Measurements from ENCODE around the gene GPR68. TPM values are rescaled to one million over a fixed set of nuclear protein-coding genes. Genes with fewer than 3 reads are reported as not detected.

The GPR68 gene
- total and polyA plus RNA-seq, 2 experiments from 2014 or later, result 0.20 to 0.42 TPM

- Histone ChIP-seq H3K27ac (no peak overlapping the region), H4K20me1 (ENCODE audit: insufficient read depth, poor library complexity, severe bottlenecking) (no peaks in the 10 kb centered on the region), H3K27me3 (peaks cover 15% of the 10 kb centered on the region), H3K4me3 (peak overlapping the region; percentile 42), H3K9me3 (ENCODE audit: low read depth) (no peaks in the 10 kb centered on the region), H3K79me2 (no peaks in the 10 kb centered on the region), H3K4me2 (peak overlapping the region; percentile 98), H3K4me1 (ENCODE audit: insufficient read depth) (peaks cover 11% of the 10 kb centered on the region), H3K36me3 (replicated peaks; ENCODE audit: insufficient read depth, low read depth) (no peaks in the 10 kb centered on the region), H3K9me2 (replicated peaks; ENCODE audit: insufficient read depth) (no peaks in the 10 kb centered on the region), H2AFZ (peak overlapping the region; percentile 90)
- WGBS (ENCODE audit: low lambda C conversion rate, missing lambda C conversion rate), result 4% methylated on average over 20 of the region's 95 CpGs
- peak; percentile 61 for DNase-seq (ENCODE audit: low spot score)
- TF ChIP-seq EZH2 (IDR thresholded peaks at IDR 0.05; ENCODE audit: borderline replicate concordance) (no peak), EZH2phosphoT487 (IDR thresholded peaks at IDR 0.05; ENCODE audit: low read depth, severe bottlenecking, unreplicated experiment) (no peak)
- TF ChIP-seq, protein P1, sequence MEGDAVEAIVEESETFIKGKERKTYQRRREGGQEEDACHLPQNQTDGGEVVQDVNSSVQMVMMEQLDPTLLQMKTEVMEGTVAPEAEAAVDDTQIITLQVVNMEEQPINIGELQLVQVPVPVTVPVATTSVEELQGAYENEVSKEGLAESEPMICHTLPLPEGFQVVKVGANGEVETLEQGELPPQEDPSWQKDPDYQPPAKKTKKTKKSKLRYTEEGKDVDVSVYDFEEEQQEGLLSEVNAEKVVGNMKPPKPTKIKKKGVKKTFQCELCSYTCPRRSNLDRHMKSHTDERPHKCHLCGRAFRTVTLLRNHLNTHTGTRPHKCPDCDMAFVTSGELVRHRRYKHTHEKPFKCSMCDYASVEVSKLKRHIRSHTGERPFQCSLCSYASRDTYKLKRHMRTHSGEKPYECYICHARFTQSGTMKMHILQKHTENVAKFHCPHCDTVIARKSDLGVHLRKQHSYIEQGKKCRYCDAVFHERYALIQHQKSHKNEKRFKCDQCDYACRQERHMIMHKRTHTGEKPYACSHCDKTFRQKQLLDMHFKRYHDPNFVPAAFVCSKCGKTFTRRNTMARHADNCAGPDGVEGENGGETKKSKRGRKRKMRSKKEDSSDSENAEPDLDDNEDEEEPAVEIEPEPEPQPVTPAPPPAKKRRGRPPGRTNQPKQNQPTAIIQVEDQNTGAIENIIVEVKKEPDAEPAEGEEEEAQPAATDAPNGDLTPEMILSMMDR (IDR thresholded peaks at IDR 0.05; ENCODE audit: poor library complexity), result peak; percentile 29
These were observed 8.6 kb upstream of the GPR68 start for GRCh38 chr14:91252871-91253794.

DNA sequence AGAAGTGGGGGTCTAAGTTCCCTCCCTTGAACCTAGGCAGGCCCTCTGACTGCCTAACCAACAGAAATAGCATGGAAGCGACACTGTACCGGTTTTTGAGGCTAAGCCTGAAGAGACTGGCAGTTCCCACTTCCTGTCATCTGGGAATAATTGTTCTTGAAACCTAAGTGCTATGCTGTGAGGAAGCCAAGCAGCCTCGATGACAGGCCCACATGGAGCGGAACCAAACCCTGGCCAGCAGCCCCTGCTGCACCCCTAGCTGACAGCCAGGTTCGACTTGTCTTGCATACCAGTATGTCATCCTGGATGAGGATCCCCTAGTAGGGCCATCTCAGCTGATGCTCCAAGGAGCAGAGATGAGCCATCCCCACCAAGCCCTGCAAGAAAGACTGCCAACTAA is 6.4 kb upstream of the GPR68 start:
- peaks cover 11% of the 10 kb centered on the region for H3K27me3 ChIP-seq
- H3K27ac ChIP-seq, result no peak overlapping the region
- DNase-seq (ENCODE audit: low spot score), result no peak
- peaks cover 8% of the 10 kb centered on the region for H3K4me1 ChIP-seq (ENCODE audit: insufficient read depth)
- no peaks in the 10 kb centered on the region for H3K36me3 ChIP-seq (replicated peaks; ENCODE audit: insufficient read depth, low read depth)
- 73% methylated on average over 5 of the region's 5 CpGs for WGBS (ENCODE audit: low lambda C conversion rate, missing lambda C conversion rate)
- H4K20me1 ChIP-seq (ENCODE audit: insufficient read depth, poor library complexity, severe bottlenecking), result no peaks in the 10 kb centered on the region
- no peak overlapping the region for H2AFZ ChIP-seq
- no peak overlapping the region for H3K4me3 ChIP-seq
- no peaks in the 10 kb centered on the region for H3K9me2 ChIP-seq (replicated peaks; ENCODE audit: insufficient read depth)
- no peaks in the 10 kb centered on the region for H3K9me3 ChIP-seq (ENCODE audit: low read depth)
- no peaks in the 10 kb centered on the region for H3K79me2 ChIP-seq
- H3K4me2 ChIP-seq, result no peak overlapping the region
- TF ChIP-seq EZH2phosphoT487 (IDR thresholded peaks at IDR 0.05; ENCODE audit: low read depth, severe bottlenecking, unreplicated experiment), result no peak

DNA sequence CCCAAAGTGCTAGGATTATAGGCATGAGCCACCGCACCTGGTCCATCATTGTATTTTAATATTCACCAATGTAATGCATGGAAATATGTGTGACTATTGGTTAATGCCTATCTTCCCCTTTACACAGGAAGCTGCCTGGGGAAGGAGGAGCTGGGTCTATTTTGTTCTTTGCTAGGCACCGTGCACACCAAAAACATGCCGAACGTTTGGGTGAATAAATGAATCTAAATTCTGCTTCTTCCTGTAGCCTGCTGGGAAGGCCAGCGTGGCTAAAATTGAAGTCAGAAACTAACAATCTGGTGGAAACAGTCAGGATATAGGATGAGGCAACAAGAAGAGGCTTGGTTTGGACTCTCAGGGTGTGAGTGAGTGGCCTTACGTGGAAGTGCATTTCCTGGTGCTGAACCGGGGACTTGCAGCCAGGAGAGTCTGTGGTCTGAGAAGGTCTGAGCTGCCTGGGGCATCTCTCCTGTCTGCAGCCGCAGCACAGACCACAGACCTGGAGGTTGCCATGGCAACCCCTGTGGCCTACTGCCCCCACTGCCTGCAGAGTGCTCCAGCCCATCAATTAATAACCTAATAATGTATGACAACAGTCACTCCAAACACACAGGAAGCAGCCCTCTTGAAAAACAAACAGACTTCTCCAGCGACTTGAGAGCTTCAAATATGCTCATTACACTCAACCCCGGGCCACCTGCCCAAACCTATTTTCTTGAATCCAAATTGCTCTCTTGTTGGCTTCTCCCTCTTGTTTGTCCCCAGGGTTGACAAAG is 5.5 kb upstream of the GPR68 start:
- no peak overlapping the region for H3K27ac ChIP-seq
- no peak overlapping the region for H3K4me2 ChIP-seq
- WGBS (ENCODE audit: low lambda C conversion rate, missing lambda C conversion rate), result 53% methylated on average over 10 of the region's 10 CpGs

More for the DNA sequence above, 5.5 kb upstream of the GPR68 start:
- H3K79me2 ChIP-seq, result no peaks in the 10 kb centered on the region
- no peaks in the 10 kb centered on the region for H3K9me2 ChIP-seq (replicated peaks; ENCODE audit: insufficient read depth)
- no peaks in the 10 kb centered on the region for H4K20me1 ChIP-seq (ENCODE audit: insufficient read depth, poor library complexity, severe bottlenecking)
- no peaks in the 10 kb centered on the region for H3K36me3 ChIP-seq (replicated peaks; ENCODE audit: insufficient read depth, low read depth)
- no peak overlapping the region for H2AFZ ChIP-seq
- no peaks in the 10 kb centered on the region for H3K9me3 ChIP-seq (ENCODE audit: low read depth)
- TF ChIP-seq EZH2phosphoT487 (IDR thresholded peaks at IDR 0.05; ENCODE audit: low read depth, severe bottlenecking, unreplicated experiment) (no peak), EZH2 (IDR thresholded peaks at IDR 0.05; ENCODE audit: borderline replicate concordance) (no peak)
- TF ChIP-seq, protein P1 (IDR thresholded peaks at IDR 0.05; ENCODE audit: poor library complexity), result no peak
- H3K4me3 ChIP-seq, result no peak overlapping the region
- H3K4me1 ChIP-seq (ENCODE audit: insufficient read depth), result peaks cover 8% of the 10 kb centered on the region
- H3K27me3 ChIP-seq, result peaks cover 9% of the 10 kb centered on the region
- peak; percentile 36 for DNase-seq (ENCODE audit: low spot score)
